ENCODE results near the gene VIPR1. TPM values are rescaled to one million over a fixed set of nuclear protein-coding genes. Genes with fewer than 3 reads are reported as not detected.

The VIPR1 gene
- total RNA-seq, 2 donors from 2014 or later = 98.5 to 226 TPM

GRCh38 chr3:42463093-42463492 is 39.4 kb upstream of the VIPR1 start:
- Histone ChIP-seq H3K4me1 (replicated peaks) (no peaks in the 10 kb centered on the region), H3K27ac (no peak overlapping the region), H3K27me3 (replicated peaks; ENCODE audit: insufficient read depth) (no peaks in the 10 kb centered on the region), H3K4me3 (no peak overlapping the region), H3K9me3 (no peaks in the 10 kb centered on the region), H3K36me3 (no peaks in the 10 kb centered on the region)
- intact Hi-C loops (cut with DNase I) = no loop called here
- TF ChIP-seq POLR2AphosphoS5 (IDR thresholded peaks at IDR 0.05) (no peak), CTCF (IDR thresholded peaks at IDR 0.05) (no peak), POLR2A (IDR thresholded peaks at IDR 0.05) (no peak)
- 88% methylated on average over 1 of the region's 1 CpG for WGBS
- no peak for DNase-seq (ENCODE audit: low spot score)

- H3K9me3 ChIP-seq = no peaks in the 10 kb centered on the region
- intact Hi-C loops (cut with DNase I) = no loop called here
- TF ChIP-seq CTCF (IDR thresholded peaks at IDR 0.05) (no peak), POLR2A (IDR thresholded peaks at IDR 0.05) (no peak), POLR2AphosphoS5 (IDR thresholded peaks at IDR 0.05) (no peak)
- H3K27me3 ChIP-seq (replicated peaks; ENCODE audit: insufficient read depth) = no peaks in the 10 kb centered on the region
- H3K36me3 ChIP-seq = no peaks in the 10 kb centered on the region
- no peak overlapping the region for H3K4me3 ChIP-seq
- no peaks in the 10 kb centered on the region for H3K4me1 ChIP-seq (replicated peaks)
- no peak for DNase-seq (ENCODE audit: low spot score)
- no peak overlapping the region for H3K27ac ChIP-seq
- 40% methylated on average over 3 of the region's 3 CpGs for WGBS
These were observed 34.3 kb upstream of the VIPR1 start for GRCh38 chr3:42468111-42468510.

- H3K9me3 ChIP-seq = no peaks in the 10 kb centered on the region
- DNase-seq (ENCODE audit: low spot score) = no peak
- intact Hi-C loops (cut with DNase I) = no loop called here
- 62% methylated on average over 2 of the region's 2 CpGs for WGBS
- no peak overlapping the region for H3K4me3 ChIP-seq
- peaks cover 15% of the 10 kb centered on the region for H3K4me1 ChIP-seq (replicated peaks)
- TF ChIP-seq CTCF (IDR thresholded peaks at IDR 0.05) (no peak), POLR2AphosphoS5 (IDR thresholded peaks at IDR 0.05) (no peak), POLR2A (IDR thresholded peaks at IDR 0.05) (no peak)
- H3K36me3 ChIP-seq = no peaks in the 10 kb centered on the region
- no peaks in the 10 kb centered on the region for H3K27me3 ChIP-seq (replicated peaks; ENCODE audit: insufficient read depth)
- no peak overlapping the region for H3K27ac ChIP-seq
These were observed 29.9 kb upstream of the VIPR1 start for GRCh38 chr3:42472555-42472954.

- H3K4me3 ChIP-seq = no peak overlapping the region
- intact Hi-C loops (cut with DNase I) = no loop called here
- WGBS = 35% methylated on average over 10 of the region's 10 CpGs
- H3K27ac ChIP-seq = no peak overlapping the region
- H3K4me1 ChIP-seq (replicated peaks) = peaks cover 15% of the 10 kb centered on the region
- H3K36me3 ChIP-seq = no peaks in the 10 kb centered on the region
- no peak for DNase-seq (ENCODE audit: low spot score)
- no peaks in the 10 kb centered on the region for H3K9me3 ChIP-seq
- TF ChIP-seq CTCF (IDR thresholded peaks at IDR 0.05) = no peak
- no peak for TF ChIP-seq POLR2A (IDR thresholded peaks at IDR 0.05)
- TF ChIP-seq POLR2AphosphoS5 (IDR thresholded peaks at IDR 0.05) = no peak
- H3K27me3 ChIP-seq (replicated peaks; ENCODE audit: insufficient read depth) = no peaks in the 10 kb centered on the region
These were observed 29.1 kb upstream of the VIPR1 start for GRCh38 chr3:42473083-42473932.
